ENCODE data around the gene KCNA1. TPM values are rescaled to one million over a fixed set of nuclear protein-coding genes. Genes with fewer than 3 reads are reported as not detected.

Gene KCNA1
- polyA plus RNA-seq, 1 donor from 2014 or later: 14.7 TPM

- H3F3A ChIP-seq (ENCODE audit: insufficient read depth, low read length, poor library complexity, severe bottlenecking): no peaks in the 10 kb centered on the region
- TF ChIP-seq MXI1 (conservative IDR thresholded peaks at IDR 0.05; ENCODE audit: poor library complexity, severe bottlenecking) (no peak), TAF1 (IDR thresholded peaks at IDR 0.05; ENCODE audit: low read depth) (no peak), EP300 (conservative IDR thresholded peaks at IDR 0.05; ENCODE audit: poor library complexity, severe bottlenecking) (no peak), EZH2 (IDR thresholded peaks at IDR 0.05; ENCODE audit: borderline replicate concordance, insufficient read depth, low read length, poor library complexity, severe bottlenecking) (no peak), CTCF (IDR thresholded peaks at IDR 0.05; ENCODE audit: poor library complexity, severe bottlenecking) (no peak), REST (IDR thresholded peaks at IDR 0.05; ENCODE audit: borderline replicate concordance) (no peak), SMC3 (conservative IDR thresholded peaks at IDR 0.05; ENCODE audit: poor library complexity) (no peak), POLR2AphosphoS5 (IDR thresholded peaks at IDR 0.05) (no peak), RAD21 (conservative IDR thresholded peaks at IDR 0.05) (no peak)
- no peak overlapping the region for H3K4me3 ChIP-seq (ENCODE audit: low read length)
- no peaks in the 10 kb centered on the region for H3K27me3 ChIP-seq (ENCODE audit: insufficient read depth, low read depth, low read length)
- H3K9ac ChIP-seq (ENCODE audit: low read length): no peak overlapping the region
- H3K36me3 ChIP-seq (ENCODE audit: insufficient read depth, low read length): no peaks in the 10 kb centered on the region
- no peak overlapping the region for H3K4me2 ChIP-seq (ENCODE audit: low read length)
- no peak overlapping the region for H3K27ac ChIP-seq (ENCODE audit: low read length)
- H3K9me3 ChIP-seq (ENCODE audit: low read length): no peaks in the 10 kb centered on the region
- H4K20me1 ChIP-seq (ENCODE audit: insufficient read depth): no peaks in the 10 kb centered on the region
- H3K9me2 ChIP-seq (ENCODE audit: insufficient read depth, low read length): no peaks in the 10 kb centered on the region
- H2AFZ ChIP-seq (ENCODE audit: low read depth, low read length): no peak overlapping the region
- H3K79me2 ChIP-seq (replicated peaks; ENCODE audit: insufficient read depth, low read length): no peaks in the 10 kb centered on the region
Measured at GRCh38 chr12:4951083-4951482, 41.4 kb downstream of the KCNA1 start.

GRCh38 chr12:4951601-4952000 lies 41.9 kb downstream of the KCNA1 start:
- Histone ChIP-seq H3K36me3 (ENCODE audit: insufficient read depth, low read length) (no peaks in the 10 kb centered on the region), H3K27me3 (ENCODE audit: insufficient read depth, low read depth, low read length) (no peaks in the 10 kb centered on the region), H2AFZ (ENCODE audit: low read depth, low read length) (no peak overlapping the region), H4K20me1 (ENCODE audit: insufficient read depth) (no peaks in the 10 kb centered on the region), H3K9me3 (ENCODE audit: low read length) (no peaks in the 10 kb centered on the region), H3K4me3 (ENCODE audit: low read length) (no peak overlapping the region), H3F3A (ENCODE audit: insufficient read depth, low read length, poor library complexity, severe bottlenecking) (no peaks in the 10 kb centered on the region), H3K79me2 (replicated peaks; ENCODE audit: insufficient read depth, low read length) (no peaks in the 10 kb centered on the region), H3K9ac (ENCODE audit: low read length) (no peak overlapping the region), H3K4me2 (ENCODE audit: low read length) (no peak overlapping the region), H3K27ac (ENCODE audit: low read length) (no peak overlapping the region), H3K9me2 (ENCODE audit: insufficient read depth, low read length) (no peaks in the 10 kb centered on the region)
- no peak for TF ChIP-seq EZH2 (IDR thresholded peaks at IDR 0.05; ENCODE audit: borderline replicate concordance, insufficient read depth, low read length, poor library complexity, severe bottlenecking)
- no peak for TF ChIP-seq RAD21 (conservative IDR thresholded peaks at IDR 0.05)
- TF ChIP-seq TAF1 (IDR thresholded peaks at IDR 0.05; ENCODE audit: low read depth): no peak
- TF ChIP-seq EP300 (conservative IDR thresholded peaks at IDR 0.05; ENCODE audit: poor library complexity, severe bottlenecking): no peak
- TF ChIP-seq POLR2AphosphoS5 (IDR thresholded peaks at IDR 0.05): no peak
- TF ChIP-seq MXI1 (conservative IDR thresholded peaks at IDR 0.05; ENCODE audit: poor library complexity, severe bottlenecking): no peak
- TF ChIP-seq SMC3 (conservative IDR thresholded peaks at IDR 0.05; ENCODE audit: poor library complexity): no peak
- no peak for TF ChIP-seq REST (IDR thresholded peaks at IDR 0.05; ENCODE audit: borderline replicate concordance)
- no peak for TF ChIP-seq CTCF (IDR thresholded peaks at IDR 0.05; ENCODE audit: poor library complexity, severe bottlenecking)
